ENCODE measurements around the gene RFX6.

RFX6 gene

GRCh38 chr6:116945809-116946208, 68.8 kb downstream of the RFX6 start:
- peak; percentile 8 to 21 for DNase-seq

GRCh38 chr6:116948533-116949304, 71.7 kb downstream of the RFX6 start:
- H4K91ac ChIP-seq (ENCODE audit: low read depth, low read length), result no peak overlapping the region
- H3K4me1 ChIP-seq (ENCODE audit: control insufficient read depth in 1 of 2, insufficient read depth in 2 of 2, low read length in 2 of 2), result no peaks in the 10 kb centered on the region
- H3K9ac ChIP-seq (ENCODE audit: low read length), result no peak overlapping the region
- no peak overlapping the region for H2AFZ ChIP-seq (ENCODE audit: insufficient read depth, low read length, poor library complexity)
- no peaks in the 10 kb centered on the region for H3K79me2 ChIP-seq (ENCODE audit: control insufficient read depth, insufficient read depth, low read length, poor library complexity)
- no peak overlapping the region for H4K8ac ChIP-seq (ENCODE audit: low read depth, low read length)
- no peak overlapping the region for H2BK12ac ChIP-seq (ENCODE audit: low read length)
- H3K27me3 ChIP-seq (ENCODE audit: insufficient read depth, low read length), result no peaks in the 10 kb centered on the region
- no peak overlapping the region for H3K18ac ChIP-seq (ENCODE audit: low read length)
- no peak overlapping the region for H3K4me3 ChIP-seq (ENCODE audit: low read depth, low read length)
- no peaks in the 10 kb centered on the region for H3K36me3 ChIP-seq (ENCODE audit: control insufficient read depth in 1 of 2, insufficient read depth in 2 of 2, low read length in 2 of 2)
- no peak overlapping the region for H4K12ac ChIP-seq (ENCODE audit: low read depth, low read length)
- H2AK5ac ChIP-seq (ENCODE audit: low read length), result no peak overlapping the region
- no peak overlapping the region for H3K4me2 ChIP-seq (ENCODE audit: low read length)
- no peaks in the 10 kb centered on the region for H3K9me3 ChIP-seq (ENCODE audit: insufficient read depth, low read depth, low read length)
- no peak overlapping the region for H2BK5ac ChIP-seq (ENCODE audit: low read depth, low read length, poor library complexity)
- no peak for DNase-seq
- no CpG with 5 or more reads among the region's 1 CpG for WGBS (ENCODE audit: extremely low coverage, insufficient coverage, insufficient read length)
- no peak overlapping the region for H2BK120ac ChIP-seq (ENCODE audit: insufficient read depth, low read length, poor library complexity)
- no peak overlapping the region for H3K4ac ChIP-seq (ENCODE audit: low read depth, low read length)
- no peak overlapping the region for H3K23ac ChIP-seq (ENCODE audit: low read length)
- H3K27ac ChIP-seq (ENCODE audit: low read depth, low read length), result no peak overlapping the region
- H3K79me1 ChIP-seq (ENCODE audit: low read length), result peaks cover 2% of the 10 kb centered on the region
- H3K14ac ChIP-seq (ENCODE audit: low read length), result no peak overlapping the region

More at GRCh38 chr6:116945809-116946208, 68.8 kb downstream of the RFX6 start:
- Histone ChIP-seq H3K27me3 (ENCODE audit: insufficient read depth, low read length) (no peaks in the 10 kb centered on the region), H4K91ac (ENCODE audit: low read depth, low read length) (no peak overlapping the region), H3K4me2 (ENCODE audit: low read length) (no peak overlapping the region), H2AFZ (ENCODE audit: insufficient read depth, low read length, poor library complexity) (no peak overlapping the region), H3K4me3 (ENCODE audit: low read depth, low read length) (no peak overlapping the region), H3K36me3 (ENCODE audit: control insufficient read depth in 1 of 2, insufficient read depth in 2 of 2, low read length in 2 of 2) (no peaks in the 10 kb centered on the region), H3K9me3 (ENCODE audit: insufficient read depth, low read depth, low read length) (no peaks in the 10 kb centered on the region), H2BK12ac (ENCODE audit: low read length) (no peak overlapping the region), H3K4ac (ENCODE audit: low read depth, low read length) (no peak overlapping the region), H3K27ac (ENCODE audit: low read depth, low read length) (no peak overlapping the region), H4K8ac (ENCODE audit: low read depth, low read length) (no peak overlapping the region), H2BK5ac (ENCODE audit: low read depth, low read length, poor library complexity) (no peak overlapping the region), H2BK120ac (ENCODE audit: insufficient read depth, low read length, poor library complexity) (no peak overlapping the region), H3K18ac (ENCODE audit: low read length) (no peak overlapping the region), H3K79me1 (ENCODE audit: low read length) (peaks cover 2% of the 10 kb centered on the region), H3K14ac (ENCODE audit: low read length) (no peak overlapping the region), H2AK5ac (ENCODE audit: low read length) (no peak overlapping the region), H3K23ac (ENCODE audit: low read length) (no peak overlapping the region), H3K9ac (ENCODE audit: low read length) (no peak overlapping the region), H3K79me2 (ENCODE audit: control insufficient read depth, insufficient read depth, low read length, poor library complexity) (no peaks in the 10 kb centered on the region), H3K4me1 (ENCODE audit: control insufficient read depth in 1 of 2, insufficient read depth in 2 of 2, low read length in 2 of 2) (no peaks in the 10 kb centered on the region), H4K12ac (ENCODE audit: low read depth, low read length) (no peak overlapping the region)
- WGBS (ENCODE audit: extremely low coverage, insufficient coverage, insufficient read length), result no CpG with 5 or more reads among the region's 5 CpGs

- H3K4me3 ChIP-seq (ENCODE audit: low read depth, low read length), result no peak overlapping the region
- no peaks in the 10 kb centered on the region for H3K4me1 ChIP-seq (ENCODE audit: control insufficient read depth in 1 of 2, insufficient read depth in 2 of 2, low read length in 2 of 2)
- DNase-seq, result no peak
- no peak overlapping the region for H3K18ac ChIP-seq (ENCODE audit: low read length)
- no CpG with 5 or more reads among the region's 2 CpGs for WGBS (ENCODE audit: extremely low coverage, insufficient coverage, insufficient read length)
- H2BK12ac ChIP-seq (ENCODE audit: low read length), result no peak overlapping the region
- no peak overlapping the region for H3K4ac ChIP-seq (ENCODE audit: low read depth, low read length)
- H3K79me2 ChIP-seq (ENCODE audit: control insufficient read depth, insufficient read depth, low read length, poor library complexity), result no peaks in the 10 kb centered on the region
- H2BK120ac ChIP-seq (ENCODE audit: insufficient read depth, low read length, poor library complexity), result no peak overlapping the region
- H3K14ac ChIP-seq (ENCODE audit: low read length), result no peak overlapping the region
- H3K27ac ChIP-seq (ENCODE audit: low read depth, low read length), result no peak overlapping the region
- no peak overlapping the region for H4K91ac ChIP-seq (ENCODE audit: low read depth, low read length)
- H3K4me2 ChIP-seq (ENCODE audit: low read length), result no peak overlapping the region
- H3K9me3 ChIP-seq (ENCODE audit: insufficient read depth, low read depth, low read length), result no peaks in the 10 kb centered on the region
- no peak overlapping the region for H3K9ac ChIP-seq (ENCODE audit: low read length)
- no peaks in the 10 kb centered on the region for H3K27me3 ChIP-seq (ENCODE audit: insufficient read depth, low read length)
- no peak overlapping the region for H2AFZ ChIP-seq (ENCODE audit: insufficient read depth, low read length, poor library complexity)
- H3K23ac ChIP-seq (ENCODE audit: low read length), result no peak overlapping the region
- no peak overlapping the region for H4K12ac ChIP-seq (ENCODE audit: low read depth, low read length)
- no peak overlapping the region for H2AK5ac ChIP-seq (ENCODE audit: low read length)
- no peak overlapping the region for H4K8ac ChIP-seq (ENCODE audit: low read depth, low read length)
- H2BK5ac ChIP-seq (ENCODE audit: low read depth, low read length, poor library complexity), result no peak overlapping the region
- H3K36me3 ChIP-seq (ENCODE audit: control insufficient read depth in 1 of 2, insufficient read depth in 2 of 2, low read length in 2 of 2), result no peaks in the 10 kb centered on the region
- H3K79me1 ChIP-seq (ENCODE audit: low read length), result peaks cover 2% of the 10 kb centered on the region
Observed at GRCh38 chr6:116949964-116950363, 72.9 kb downstream of the RFX6 start.

GRCh38 chr6:116954335-116954734, 77.3 kb downstream of the RFX6 start:
- Histone ChIP-seq H2BK12ac (ENCODE audit: low read length) (no peak overlapping the region), H3K14ac (ENCODE audit: low read length) (no peak overlapping the region), H3K79me2 (ENCODE audit: control insufficient read depth, insufficient read depth, low read length, poor library complexity) (no peaks in the 10 kb centered on the region), H3K79me1 (ENCODE audit: low read length) (no peaks in the 10 kb centered on the region), H2AK5ac (ENCODE audit: low read length) (no peak overlapping the region), H3K27ac (ENCODE audit: low read depth, low read length) (no peak overlapping the region), H3K4me1 (ENCODE audit: control insufficient read depth in 1 of 2, insufficient read depth in 2 of 2, low read length in 2 of 2) (no peaks in the 10 kb centered on the region), H4K12ac (ENCODE audit: low read depth, low read length) (no peak overlapping the region), H2BK5ac (ENCODE audit: low read depth, low read length, poor library complexity) (no peak overlapping the region), H2BK120ac (ENCODE audit: insufficient read depth, low read length, poor library complexity) (no peak overlapping the region), H4K8ac (ENCODE audit: low read depth, low read length) (no peak overlapping the region), H3K23ac (ENCODE audit: low read length) (no peak overlapping the region), H2AFZ (ENCODE audit: insufficient read depth, low read length, poor library complexity) (no peak overlapping the region), H3K4ac (ENCODE audit: low read depth, low read length) (no peak overlapping the region), H3K9me3 (ENCODE audit: insufficient read depth, low read depth, low read length) (no peaks in the 10 kb centered on the region), H3K27me3 (ENCODE audit: insufficient read depth, low read length) (no peaks in the 10 kb centered on the region), H4K91ac (ENCODE audit: low read depth, low read length) (no peak overlapping the region), H3K36me3 (ENCODE audit: control insufficient read depth in 1 of 2, insufficient read depth in 2 of 2, low read length in 2 of 2) (no peaks in the 10 kb centered on the region), H3K18ac (ENCODE audit: low read length) (no peak overlapping the region), H3K9ac (ENCODE audit: low read length) (no peak overlapping the region), H3K4me2 (ENCODE audit: low read length) (no peak overlapping the region), H3K4me3 (ENCODE audit: low read depth, low read length) (no peak overlapping the region)
- DNase-seq, result no peak
- WGBS (ENCODE audit: extremely low coverage, insufficient coverage, insufficient read length), result no CpG with 5 or more reads among the region's 2 CpGs

All from trophoblast cell (in vitro differentiated cells and primary cell).